Effector memory CD4-positive, alpha-beta T cell (primary cell): ENCODE results near the gene PRKCD.

Experiments used
- DNase-seq, 3 donors: peaks; one replicate each; pipeline ENCODE4 v3.0.0-alpha.2; 2020
- H3K27ac ChIP-seq: 2 replicates; pipeline ENCODE4 v1.7.0; 2013; ENCODE audit warnings: mild to moderate bottlenecking, low read length, moderate library complexity; ENCODE audit not compliant: insufficient read depth, poor library complexity, severe bottlenecking
- H3K27me3 ChIP-seq: replicated peaks from 2 replicates; pipeline ENCODE4 v1.7.0; 2013; ENCODE audit warnings: mild to moderate bottlenecking, low read length; ENCODE audit not compliant: insufficient read depth, control insufficient read depth, poor library complexity, severe bottlenecking
- H3K36me3 ChIP-seq: 2 replicates; pipeline ENCODE4 v1.7.0; 2013; ENCODE audit warnings: mild to moderate bottlenecking, low read length, moderate library complexity; ENCODE audit not compliant: control insufficient read depth, insufficient read depth
- H3K4me1 ChIP-seq: 2 replicates; pipeline ENCODE4 v1.7.0; 2013; ENCODE audit warnings: low read length, mild to moderate bottlenecking; ENCODE audit not compliant: control insufficient read depth, insufficient read depth, poor library complexity, severe bottlenecking
- H3K4me3 ChIP-seq: 2 replicates; pipeline ENCODE4 v1.7.0; 2013; ENCODE audit warnings: low read length, low read depth, mild to moderate bottlenecking; ENCODE audit not compliant: insufficient read depth, poor library complexity, severe bottlenecking
- H3K9me3 ChIP-seq: 2 replicates; pipeline ENCODE4 v1.7.0; 2013; ENCODE audit warnings: mild to moderate bottlenecking, low read length, moderate library complexity; ENCODE audit not compliant: control insufficient read depth

PRKCD gene

GRCh38 chr3:53169832-53170324, 8.9 kb downstream of the PRKCD start:
- Histone ChIP-seq H3K36me3 (no peaks in the 10 kb centered on the region), H3K27ac (no peak overlapping the region), H3K4me1 (peaks cover 2% of the 10 kb centered on the region), H3K27me3 (no peaks in the 10 kb centered on the region), H3K4me3 (no peak overlapping the region), H3K9me3 (no peaks in the 10 kb centered on the region)
- no peak for DNase-seq

- H3K27me3 ChIP-seq, result no peaks in the 10 kb centered on the region
Measured at GRCh38 chr3:53170325-53171063, 9.5 kb downstream of the PRKCD start.

GRCh38 chr3:53171064-53171418, 10.0 kb downstream of the PRKCD start:
- no peaks in the 10 kb centered on the region for H3K9me3 ChIP-seq
- no peaks in the 10 kb centered on the region for H3K27me3 ChIP-seq
- H3K4me1 ChIP-seq, result peaks cover 2% of the 10 kb centered on the region
- no peak overlapping the region for H3K27ac ChIP-seq
- DNase-seq, result no peak
- H3K36me3 ChIP-seq, result no peaks in the 10 kb centered on the region
- no peak overlapping the region for H3K4me3 ChIP-seq

More at GRCh38 chr3:53170325-53171063, 9.5 kb downstream of the PRKCD start:
- Histone ChIP-seq H3K4me3 (no peak overlapping the region), H3K9me3 (no peaks in the 10 kb centered on the region), H3K27ac (no peak overlapping the region), H3K36me3 (no peaks in the 10 kb centered on the region), H3K4me1 (peaks cover 2% of the 10 kb centered on the region)
- DNase-seq, result no peak

- H3K27me3 ChIP-seq, result no peaks in the 10 kb centered on the region
- no peak for DNase-seq
- no peak overlapping the region for H3K4me3 ChIP-seq
- H3K27ac ChIP-seq, result no peak overlapping the region
- H3K36me3 ChIP-seq, result no peaks in the 10 kb centered on the region
- H3K9me3 ChIP-seq, result no peaks in the 10 kb centered on the region
- H3K4me1 ChIP-seq, result no peaks in the 10 kb centered on the region
Measured at GRCh38 chr3:53171827-53172505, 11.0 kb downstream of the PRKCD start.

GRCh38 chr3:53173107-53173506, 12.1 kb downstream of the PRKCD start:
- no peaks in the 10 kb centered on the region for H3K9me3 ChIP-seq
- no peaks in the 10 kb centered on the region for H3K36me3 ChIP-seq
- H3K27ac ChIP-seq, result no peak overlapping the region
- H3K4me3 ChIP-seq, result no peak overlapping the region
- H3K27me3 ChIP-seq, result no peaks in the 10 kb centered on the region
- no peak for DNase-seq
- no peaks in the 10 kb centered on the region for H3K4me1 ChIP-seq

GRCh38 chr3:53174346-53175250, 13.6 kb downstream of the PRKCD start:
- H3K4me1 ChIP-seq, result no peaks in the 10 kb centered on the region
- no peak overlapping the region for H3K4me3 ChIP-seq
- no peaks in the 10 kb centered on the region for H3K9me3 ChIP-seq
- H3K36me3 ChIP-seq, result peaks cover 14% of the 10 kb centered on the region
- H3K27me3 ChIP-seq, result no peaks in the 10 kb centered on the region
- no peak overlapping the region for H3K27ac ChIP-seq
- no peak for DNase-seq

GRCh38 chr3:53175613-53176540, 14.9 kb downstream of the PRKCD start:
- H3K4me1 ChIP-seq, result no peaks in the 10 kb centered on the region
- H3K4me3 ChIP-seq, result no peak overlapping the region
- no peak overlapping the region for H3K27ac ChIP-seq
- peaks cover 27% of the 10 kb centered on the region for H3K36me3 ChIP-seq
- no peak for DNase-seq
- no peaks in the 10 kb centered on the region for H3K27me3 ChIP-seq
- H3K9me3 ChIP-seq, result no peaks in the 10 kb centered on the region

- Histone ChIP-seq H3K36me3 (peaks cover 46% of the 10 kb centered on the region), H3K27me3 (no peaks in the 10 kb centered on the region), H3K4me3 (no peak overlapping the region), H3K27ac (no peak overlapping the region), H3K9me3 (no peaks in the 10 kb centered on the region), H3K4me1 (no peaks in the 10 kb centered on the region)
- no peak for DNase-seq
Measured at GRCh38 chr3:53178246-53178645, 17.2 kb downstream of the PRKCD start.

GRCh38 chr3:53179580-53179979, 18.6 kb downstream of the PRKCD start:
- peaks cover 52% of the 10 kb centered on the region for H3K36me3 ChIP-seq
- H3K27ac ChIP-seq, result no peak overlapping the region
- H3K4me3 ChIP-seq, result no peak overlapping the region
- no peaks in the 10 kb centered on the region for H3K27me3 ChIP-seq
- DNase-seq, result no peak
- no peaks in the 10 kb centered on the region for H3K4me1 ChIP-seq
- H3K9me3 ChIP-seq, result no peaks in the 10 kb centered on the region
